ENCODE data around the gene ZNF496.

ZNF496 gene

DNA sequence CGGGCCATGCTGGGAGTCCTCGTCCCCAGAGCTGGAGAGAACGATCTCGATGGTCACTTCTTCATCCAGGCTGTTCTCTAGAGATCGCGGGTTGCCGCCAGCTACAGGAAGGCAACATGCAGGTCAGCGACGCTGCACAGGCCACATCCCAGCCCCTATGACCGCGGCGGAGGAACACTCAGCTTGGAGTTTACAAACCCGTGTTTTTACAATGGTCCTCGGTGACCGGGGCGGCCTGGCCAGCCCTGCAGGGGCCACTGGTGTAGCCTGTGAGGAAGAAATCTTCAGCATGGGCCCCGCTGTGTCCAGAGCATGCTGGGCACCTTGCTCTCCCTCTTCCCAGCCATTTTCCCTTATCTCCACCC lies 30.5 kb downstream of the ZNF496 start:
- no peaks in the 10 kb centered on the region for H3K36me3 ChIP-seq (replicated peaks; ENCODE audit: insufficient read depth, low read length)
- TF ChIP-seq, protein P1, sequence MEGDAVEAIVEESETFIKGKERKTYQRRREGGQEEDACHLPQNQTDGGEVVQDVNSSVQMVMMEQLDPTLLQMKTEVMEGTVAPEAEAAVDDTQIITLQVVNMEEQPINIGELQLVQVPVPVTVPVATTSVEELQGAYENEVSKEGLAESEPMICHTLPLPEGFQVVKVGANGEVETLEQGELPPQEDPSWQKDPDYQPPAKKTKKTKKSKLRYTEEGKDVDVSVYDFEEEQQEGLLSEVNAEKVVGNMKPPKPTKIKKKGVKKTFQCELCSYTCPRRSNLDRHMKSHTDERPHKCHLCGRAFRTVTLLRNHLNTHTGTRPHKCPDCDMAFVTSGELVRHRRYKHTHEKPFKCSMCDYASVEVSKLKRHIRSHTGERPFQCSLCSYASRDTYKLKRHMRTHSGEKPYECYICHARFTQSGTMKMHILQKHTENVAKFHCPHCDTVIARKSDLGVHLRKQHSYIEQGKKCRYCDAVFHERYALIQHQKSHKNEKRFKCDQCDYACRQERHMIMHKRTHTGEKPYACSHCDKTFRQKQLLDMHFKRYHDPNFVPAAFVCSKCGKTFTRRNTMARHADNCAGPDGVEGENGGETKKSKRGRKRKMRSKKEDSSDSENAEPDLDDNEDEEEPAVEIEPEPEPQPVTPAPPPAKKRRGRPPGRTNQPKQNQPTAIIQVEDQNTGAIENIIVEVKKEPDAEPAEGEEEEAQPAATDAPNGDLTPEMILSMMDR (IDR thresholded peaks at IDR 0.05; ENCODE audit: low read length), result no peak
- TF ChIP-seq EZH2phosphoT487 (IDR thresholded peaks at IDR 0.05; ENCODE audit: low read length) (no peak), EZH2 (optimal IDR thresholded peaks at IDR 0.05; ENCODE audit: low read depth, low read length) (no peak)

DNA sequence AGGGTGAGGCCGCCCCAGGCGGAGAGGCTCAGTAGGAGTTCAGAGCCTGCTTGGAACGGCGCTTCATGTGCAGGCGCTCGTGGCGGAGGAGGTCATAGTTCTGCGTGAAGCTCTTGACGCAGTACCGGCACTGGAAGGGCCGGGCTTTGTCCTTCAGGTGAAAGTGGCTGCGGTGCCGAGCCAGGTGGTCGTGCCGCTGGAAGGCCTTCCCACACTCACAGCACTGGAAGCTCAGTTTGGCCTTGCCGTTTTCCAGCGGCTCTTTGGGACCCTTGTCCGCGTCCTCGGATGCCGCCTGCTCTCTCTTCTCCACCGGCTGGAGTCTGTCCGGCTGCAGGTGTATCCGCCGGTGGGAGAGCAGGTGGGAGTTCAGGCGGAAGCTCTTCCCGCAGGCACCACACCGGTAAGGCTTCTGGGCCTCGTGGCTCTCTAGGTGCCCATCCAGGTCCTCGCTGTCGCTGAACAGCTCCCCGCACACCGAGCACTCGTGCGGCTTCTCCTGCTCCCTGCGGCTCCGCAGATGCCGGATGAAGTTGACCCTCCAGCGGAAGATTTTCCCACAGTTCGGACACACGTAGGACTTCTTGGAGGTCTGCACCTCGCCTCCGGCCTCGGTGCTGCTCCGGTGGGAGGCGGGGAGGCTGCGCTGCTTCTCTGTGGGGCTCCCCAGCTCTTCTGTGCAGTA lies 31.0 kb downstream of the ZNF496 start:
- no peak overlapping the region for H2AFZ ChIP-seq (ENCODE audit: low read length)
- H4K20me1 ChIP-seq (ENCODE audit: insufficient read depth, low read length), result no peaks in the 10 kb centered on the region
- no peak overlapping the region for H3K27ac ChIP-seq (ENCODE audit: low read length)
- no peak overlapping the region for H3K9ac ChIP-seq (ENCODE audit: low read length)
- no peaks in the 10 kb centered on the region for H3K9me2 ChIP-seq (replicated peaks; ENCODE audit: insufficient read depth, low read length)
- no peak for DNase-seq
- no peaks in the 10 kb centered on the region for H3K79me2 ChIP-seq (ENCODE audit: low read length)
- no peak overlapping the region for H3K4me2 ChIP-seq (ENCODE audit: low read depth, low read length)
- H3K4me3 ChIP-seq (ENCODE audit: low read length), result no peak overlapping the region
- TF ChIP-seq, protein P1 (IDR thresholded peaks at IDR 0.05; ENCODE audit: low read length), result no peak
- TF ChIP-seq EZH2 (optimal IDR thresholded peaks at IDR 0.05; ENCODE audit: low read depth, low read length) (no peak), EZH2phosphoT487 (IDR thresholded peaks at IDR 0.05; ENCODE audit: low read length) (no peak)
- no peaks in the 10 kb centered on the region for H3K36me3 ChIP-seq (replicated peaks; ENCODE audit: insufficient read depth, low read length)
- no peaks in the 10 kb centered on the region for H3F3A ChIP-seq (ENCODE audit: insufficient read depth, low read length)
- no peaks in the 10 kb centered on the region for H3K9me3 ChIP-seq (replicated peaks; ENCODE audit: insufficient read depth, low read length)
- no peaks in the 10 kb centered on the region for H3K4me1 ChIP-seq (ENCODE audit: low read length)
- H3K27me3 ChIP-seq (replicated peaks; ENCODE audit: insufficient read depth, low read length), result no peaks in the 10 kb centered on the region

More for the DNA sequence above, 30.5 kb downstream of the ZNF496 start:
- Histone ChIP-seq H3K27me3 (replicated peaks; ENCODE audit: insufficient read depth, low read length) (no peaks in the 10 kb centered on the region), H3K4me2 (ENCODE audit: low read depth, low read length) (no peak overlapping the region), H3K9me2 (replicated peaks; ENCODE audit: insufficient read depth, low read length) (no peaks in the 10 kb centered on the region), H3K79me2 (ENCODE audit: low read length) (no peaks in the 10 kb centered on the region), H3F3A (ENCODE audit: insufficient read depth, low read length) (no peaks in the 10 kb centered on the region), H3K4me3 (ENCODE audit: low read length) (no peak overlapping the region), H3K4me1 (ENCODE audit: low read length) (no peaks in the 10 kb centered on the region), H2AFZ (ENCODE audit: low read length) (no peak overlapping the region), H3K27ac (ENCODE audit: low read length) (no peak overlapping the region), H3K9me3 (replicated peaks; ENCODE audit: insufficient read depth, low read length) (no peaks in the 10 kb centered on the region), H4K20me1 (ENCODE audit: insufficient read depth, low read length) (no peaks in the 10 kb centered on the region), H3K9ac (ENCODE audit: low read length) (no peak overlapping the region)
- no peak for DNase-seq

DNA sequence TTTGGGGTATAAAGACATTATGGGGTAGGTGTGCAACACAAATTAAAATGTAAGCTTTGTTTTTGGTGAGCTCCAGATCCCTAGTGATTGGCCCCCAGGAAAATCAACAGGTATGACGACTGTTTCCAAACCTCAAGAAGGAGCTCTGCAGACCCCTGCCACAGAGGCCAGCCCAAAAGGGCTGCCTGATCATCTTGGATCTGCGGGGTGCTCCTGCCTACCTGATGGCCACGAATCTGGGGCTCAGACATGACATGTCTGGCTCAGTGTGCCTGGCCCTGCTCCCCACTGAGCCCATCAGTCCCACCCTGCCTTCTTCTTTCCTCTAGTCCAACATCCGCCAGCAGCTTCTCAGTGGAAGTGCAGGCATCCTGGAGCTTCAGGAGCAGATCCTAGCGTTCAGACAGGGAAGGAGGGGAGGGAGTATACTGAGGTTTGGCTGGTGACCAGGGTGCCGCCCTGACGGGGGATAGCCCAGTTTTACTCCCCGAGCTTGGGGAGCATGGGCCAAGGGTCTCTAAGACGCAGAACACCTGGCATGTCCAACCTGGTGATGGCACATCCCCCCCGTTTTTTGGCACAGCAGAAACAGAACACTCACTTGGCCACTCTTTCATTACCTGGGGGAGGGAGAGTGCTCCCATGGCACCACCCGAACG lies 31.8 kb downstream of the ZNF496 start:
- Histone ChIP-seq H3K27me3 (replicated peaks; ENCODE audit: insufficient read depth, low read length) (no peaks in the 10 kb centered on the region), H3K4me1 (ENCODE audit: low read length) (no peaks in the 10 kb centered on the region), H2AFZ (ENCODE audit: low read length) (no peak overlapping the region), H3K9me2 (replicated peaks; ENCODE audit: insufficient read depth, low read length) (no peaks in the 10 kb centered on the region), H3K9ac (ENCODE audit: low read length) (no peak overlapping the region), H3K4me2 (ENCODE audit: low read depth, low read length) (no peak overlapping the region), H4K20me1 (ENCODE audit: insufficient read depth, low read length) (no peaks in the 10 kb centered on the region), H3K4me3 (ENCODE audit: low read length) (no peak overlapping the region), H3K9me3 (replicated peaks; ENCODE audit: insufficient read depth, low read length) (no peaks in the 10 kb centered on the region), H3K27ac (ENCODE audit: low read length) (no peak overlapping the region), H3K36me3 (replicated peaks; ENCODE audit: insufficient read depth, low read length) (no peaks in the 10 kb centered on the region), H3F3A (ENCODE audit: insufficient read depth, low read length) (no peaks in the 10 kb centered on the region), H3K79me2 (ENCODE audit: low read length) (no peaks in the 10 kb centered on the region)
- DNase-seq, result no peak
- no peak for TF ChIP-seq EZH2 (optimal IDR thresholded peaks at IDR 0.05; ENCODE audit: low read depth, low read length)
- TF ChIP-seq, protein P1 (IDR thresholded peaks at IDR 0.05; ENCODE audit: low read length), result no peak
- TF ChIP-seq EZH2phosphoT487 (IDR thresholded peaks at IDR 0.05; ENCODE audit: low read length), result no peak
